Neural cell (in vitro differentiated cells): Measurements from ENCODE around the gene MLST8. TPM values are rescaled to one million over a fixed set of nuclear protein-coding genes. Genes with fewer than 3 reads are reported as not detected.

Experiments used
- H2AFZ ChIP-seq: fragments of 200-600, 300-800 bp; sonication (generic), shearing (Covaris generic); 2 replicates; pipeline ENCODE4 v1.6.0; 2014; ENCODE audit warnings: low read depth, mild to moderate bottlenecking, antibody characterized with exemption, low read length, moderate library complexity
- H3F3A ChIP-seq: fragments of 200-600 bp; shearing (Covaris generic); 2 replicates; pipeline ENCODE4 v1.6.1; 2016; ENCODE audit warnings: mild to moderate bottlenecking, moderate library complexity, mixed read lengths, antibody characterized with exemption, low read length; ENCODE audit not compliant: insufficient read depth, poor library complexity, severe bottlenecking
- H3K27ac ChIP-seq: fragments of 200-600, 300-800 bp; sonication (generic), shearing (Covaris generic); 2 replicates; pipeline ENCODE4 v1.5.1; 2014; ENCODE audit warnings: mild to moderate bottlenecking, low read length, moderate library complexity
- H3K27me3 ChIP-seq: fragments of 300-800, 200-600 bp; sonication (generic), shearing (Covaris generic); 2 replicates; pipeline ENCODE4 v1.6.0; 2014; ENCODE audit warnings: mild to moderate bottlenecking, low read depth, low read length, moderate library complexity; ENCODE audit not compliant: insufficient read depth
- H3K36me3 ChIP-seq: fragments of 300-800, 200-600 bp; sonication (generic), shearing (Covaris generic); 2 replicates; pipeline ENCODE4 v1.5.1; 2014; ENCODE audit warnings: mild to moderate bottlenecking, antibody characterized with exemption, low read length, moderate library complexity; ENCODE audit not compliant: insufficient read depth
- H3K4me2 ChIP-seq: fragments of 300-800, 200-600 bp; sonication (generic), shearing (Covaris generic); 2 replicates; pipeline ENCODE4 v1.6.0; 2014; ENCODE audit warnings: mild to moderate bottlenecking, low read length
- H3K4me3 ChIP-seq: fragments of 300-800, 200-600 bp; sonication (generic), shearing (Covaris generic); 2 replicates; pipeline ENCODE4 v1.5.1; 2014; ENCODE audit warnings: mild to moderate bottlenecking, low read length, moderate library complexity
- H3K79me2 ChIP-seq: fragments of 200-600 bp; shearing (Covaris generic); replicated peaks from 2 replicates; pipeline ENCODE4 v1.6.0; 2014; ENCODE audit warnings: mild to moderate bottlenecking, low read length, moderate library complexity; ENCODE audit not compliant: insufficient read depth
- H3K9ac ChIP-seq: fragments of 300-800, 200-600 bp; sonication (generic), shearing (Covaris generic); 2 replicates; pipeline ENCODE4 v1.6.1; 2016; ENCODE audit warnings: mild to moderate bottlenecking, low read length, mixed read lengths
- H3K9me2 ChIP-seq: fragments of 200-600 bp; shearing (Covaris generic); 2 replicates; pipeline ENCODE4 v1.6.1; 2016; ENCODE audit warnings: mild to moderate bottlenecking, low read length, mixed read lengths; ENCODE audit not compliant: insufficient read depth
- H3K9me3 ChIP-seq: fragments of 200-600, 300-800 bp; sonication (generic), shearing (Covaris generic); 2 replicates; pipeline ENCODE4 v1.6.1; 2016; ENCODE audit warnings: mild to moderate bottlenecking, mixed run types, low read length, moderate library complexity, mixed read lengths
- H4K20me1 ChIP-seq: fragments of 200-600 bp; shearing (Covaris generic); 2 replicates; pipeline ENCODE4 v1.6.1; 2016; ENCODE audit warnings: mild to moderate bottlenecking, mixed run types; ENCODE audit not compliant: insufficient read depth
- CTCF ChIP-seq: fragments of 450-650 bp; IDR thresholded peaks from 2 replicates; pipeline ENCODE4 v1.5.1; 2014; ENCODE audit warnings: antibody characterized with exemption, mild to moderate bottlenecking, moderate library complexity; ENCODE audit not compliant: poor library complexity, severe bottlenecking
- EP300 ChIP-seq: fragments of 450-650 bp; conservative IDR thresholded peaks from 2 replicates; pipeline ENCODE4 v1.6.1; 2014; ENCODE audit warnings: antibody characterized with exemption, mild to moderate bottlenecking, moderate library complexity; ENCODE audit not compliant: poor library complexity, severe bottlenecking
- EZH2 ChIP-seq: fragments of 200-600, 300-800 bp; shearing (Covaris generic), sonication (generic); IDR thresholded peaks from 2 replicates; pipeline ENCODE4 v1.6.1; 2014; ENCODE audit warnings: antibody characterized with exemption, low read length, borderline replicate concordance, mild to moderate bottlenecking; ENCODE audit not compliant: insufficient read depth, poor library complexity, severe bottlenecking
- MXI1 ChIP-seq: fragments of 450-650 bp; conservative IDR thresholded peaks from 2 replicates; pipeline ENCODE4 v1.6.1; 2014; ENCODE audit warnings: antibody characterized with exemption, mild to moderate bottlenecking; ENCODE audit not compliant: poor library complexity, severe bottlenecking
- POLR2AphosphoS5 ChIP-seq: IDR thresholded peaks from 2 replicates; pipeline ENCODE4 v1.6.1; 2012
- RAD21 ChIP-seq: fragments of 450-650 bp; conservative IDR thresholded peaks from 2 replicates; pipeline ENCODE4 v1.6.1; 2014; ENCODE audit warnings: antibody characterized with exemption, mild to moderate bottlenecking, moderate library complexity
- REST ChIP-seq: IDR thresholded peaks from 2 replicates; pipeline ENCODE4 v1.6.1; 2012; ENCODE audit warnings: borderline replicate concordance
- SMC3 ChIP-seq: fragments of 450-650 bp; conservative IDR thresholded peaks from 2 replicates; pipeline ENCODE4 v1.6.1; 2014; ENCODE audit warnings: antibody characterized with exemption, mild to moderate bottlenecking, moderate library complexity; ENCODE audit not compliant: poor library complexity
- TAF1 ChIP-seq: IDR thresholded peaks from 2 replicates; pipeline ENCODE4 v1.6.1; 2012; ENCODE audit warnings: low read depth
- polyA plus RNA-seq: library from polyadenylated mRNA; depleted of rRNA; stranded (reverse); fragments of >200 nt; gene quantifications from 2 replicates; pipeline ENCODE4 v1.2.3, GENCODE V29; 2014

MLST8 gene
- polyA plus RNA-seq, 1 donor from 2014 or later, result 13.5 TPM

GRCh38 chr16:2180962-2181923 is 24.0 kb upstream of the MLST8 start:
- H3K27me3 ChIP-seq, result no peaks in the 10 kb centered on the region
- no peaks in the 10 kb centered on the region for H3K9me2 ChIP-seq
- no peak overlapping the region for H2AFZ ChIP-seq
- H3K36me3 ChIP-seq, result no peaks in the 10 kb centered on the region
- TF ChIP-seq TAF1, result no peak
- TF ChIP-seq EP300, result no peak
- no peak for TF ChIP-seq REST
- no peak for TF ChIP-seq POLR2AphosphoS5
- TF ChIP-seq RAD21, result no peak
- no peak for TF ChIP-seq CTCF
- no peak for TF ChIP-seq MXI1
- TF ChIP-seq SMC3, result no peak
- no peak overlapping the region for H3K9ac ChIP-seq
- no peak overlapping the region for H3K4me3 ChIP-seq
- H3F3A ChIP-seq, result no peaks in the 10 kb centered on the region
- H3K9me3 ChIP-seq, result no peaks in the 10 kb centered on the region
- H3K4me2 ChIP-seq, result no peak overlapping the region
- H4K20me1 ChIP-seq, result no peaks in the 10 kb centered on the region
- H3K79me2 ChIP-seq, result no peaks in the 10 kb centered on the region
- H3K27ac ChIP-seq, result no peak overlapping the region

GRCh38 chr16:2181952-2182351 is 23.3 kb upstream of the MLST8 start:
- Histone ChIP-seq H3K27ac (no peak overlapping the region), H4K20me1 (no peaks in the 10 kb centered on the region), H3K9me3 (no peaks in the 10 kb centered on the region), H3K27me3 (no peaks in the 10 kb centered on the region), H3K9me2 (no peaks in the 10 kb centered on the region), H3F3A (no peaks in the 10 kb centered on the region), H3K36me3 (no peaks in the 10 kb centered on the region), H3K9ac (no peak overlapping the region), H2AFZ (no peak overlapping the region), H3K4me3 (no peak overlapping the region), H3K79me2 (no peaks in the 10 kb centered on the region), H3K4me2 (no peak overlapping the region)
- TF ChIP-seq SMC3 (no peak), EP300 (no peak), MXI1 (no peak), REST (no peak), TAF1 (no peak), EZH2 (no peak), POLR2AphosphoS5 (no peak), CTCF (no peak), RAD21 (no peak)
